GM12878 (cell line): ENCODE measurements around the gene KMT2E. TPM values are rescaled to one million over a fixed set of nuclear protein-coding genes. Genes with fewer than 3 reads are reported as not detected.

Source experiments
- ATAC-seq: fragments of 200-7000 bp; cut with Tn5 transposase; 3 replicates; pipeline ENCODE4 v1.9.1; 2020; ENCODE audit warnings: mild to moderate bottlenecking, moderate library complexity
- BruUV-seq: library from RNA; stranded (reverse); fragments of 400-500 nt; replicated peaks from 2 replicates; lab custom pipeline; 2021; lab: Mats Ljungman, UMichigan
- CTCF ChIA-PET: fragments of 300-600 bp; sonication (Branson Sonifier 250); formaldehyde crosslinking; extraction: SDS; loops from one replicate; lab custom pipeline; 2021; ENCODE audit warnings: inconsistent platforms; lab: Yijun Ruan, JAX
- POLR2A ChIA-PET: fragments of 350-600 bp; formaldehyde crosslinking; extraction: SDS; loops from one replicate; lab custom pipeline; 2021; ENCODE audit warnings: inconsistent platforms; lab: Charles Lee
- RAD21 ChIA-PET: fragments of 300-600 bp; sonication (Branson Sonifier 250); formaldehyde crosslinking; loops from one replicate; lab custom pipeline; 2023; ENCODE audit warnings: antibody characterized with exemption; ENCODE audit not compliant: unreplicated experiment; lab: Charles Lee
- SMC1A ChIA-PET: fragments of 300-600 bp; sonication (Branson Sonifier 250); formaldehyde crosslinking; loops from one replicate; lab custom pipeline; 2023; ENCODE audit not compliant: unreplicated experiment, uncharacterized antibody; lab: Charles Lee
- DNase-seq: peaks from one replicate; pipeline ENCODE4 v3.0.0-alpha.2; 2011; ENCODE audit warnings: low read depth, low spot score
- FAIRE-seq: peaks from 3 replicates; lab custom pipeline; 2011; peaks lifted over from hg19 to GRCh38; lab: Jason Lieb, UNC
- H2AFZ ChIP-seq: 2 replicates; pipeline ENCODE4 v1.6.0; 2011; ENCODE audit warnings: low read depth, low read length, control low read depth; ENCODE audit not compliant: control insufficient read depth
- H3K27ac ChIP-seq: 2 replicates; pipeline ENCODE4 v1.5.1; 2011; ENCODE audit warnings: control low read depth; ENCODE audit not compliant: control insufficient read depth, insufficient read depth
- H3K27me3 ChIP-seq, 2 experiments: replicated peaks in 1 of 2; 2 replicates each; pipeline versions ENCODE4 v1.6.0 to v1.6.1; 2011; ENCODE audit warnings: low read length in 1 of 2; ENCODE audit not compliant: control insufficient read depth in 2 of 2, insufficient read depth in 2 of 2
- H3K36me3 ChIP-seq, 2 experiments: 2 replicates each; pipeline ENCODE4 v1.5.1; 2011; ENCODE audit warnings: low read length in 1 of 2; ENCODE audit not compliant: control insufficient read depth in 2 of 2, insufficient read depth in 2 of 2
- H3K4me1 ChIP-seq: 2 replicates; pipeline ENCODE4 v1.6.1; 2011; ENCODE audit warnings: mild to moderate bottlenecking, low read length, moderate library complexity, mixed read lengths; ENCODE audit not compliant: control insufficient read depth, insufficient read depth
- H3K4me2 ChIP-seq: 2 replicates; pipeline ENCODE4 v1.6.0; 2011; ENCODE audit warnings: control low read depth; ENCODE audit not compliant: control insufficient read depth, insufficient read depth
- H3K4me3 ChIP-seq: fragments of 200-600 bp; sonication (generic); 2 replicates; pipeline ENCODE4 v1.5.1; 2016
- H3K79me2 ChIP-seq: 2 replicates; pipeline ENCODE4 v1.6.0; 2011; ENCODE audit warnings: low read length; ENCODE audit not compliant: control insufficient read depth, insufficient read depth
- H3K9ac ChIP-seq: 2 replicates; pipeline ENCODE4 v1.8.0; 2011; ENCODE audit warnings: low read length, control low read depth, mixed read lengths; ENCODE audit not compliant: control insufficient read depth, insufficient read depth
- H3K9me3 ChIP-seq: replicated peaks from 3 replicates; pipeline ENCODE4 v1.5.1; 2011; ENCODE audit warnings: mild to moderate bottlenecking, low read length; ENCODE audit not compliant: control insufficient read depth, insufficient read depth
- H4K20me1 ChIP-seq: 2 replicates; pipeline ENCODE4 v1.6.0; 2011; ENCODE audit not compliant: control insufficient read depth, insufficient read depth
- BMI1 ChIP-seq: fragments of 450-650 bp; IDR thresholded peaks from 2 replicates; pipeline ENCODE4 v1.6.1; 2016; ENCODE audit warnings: mild to moderate bottlenecking, moderate library complexity, borderline replicate concordance
- CBX5 ChIP-seq: sonication (generic); IDR thresholded peaks from 2 replicates; pipeline ENCODE4 v1.6.1; 2016; ENCODE audit warnings: low read depth, moderate library complexity, mild to moderate bottlenecking, inconsistent platforms
- EZH2 ChIP-seq: IDR thresholded peaks from 2 replicates; pipeline ENCODE4 v1.6.1; 2012; ENCODE audit warnings: low read depth, mild to moderate bottlenecking, control low read depth, inconsistent platforms, low read length, borderline replicate concordance; ENCODE audit not compliant: control insufficient read depth
- PAX5 ChIP-seq: IDR thresholded peaks from 2 replicates; pipeline ENCODE4 v1.6.1; 2011; ENCODE audit warnings: low read depth, low read length, borderline replicate concordance
- RUNX3 ChIP-seq: IDR thresholded peaks from 2 replicates; pipeline ENCODE4 v1.6.1; 2012; ENCODE audit warnings: low read length, inconsistent platforms
- SIN3A ChIP-seq: IDR thresholded peaks from 2 replicates; pipeline ENCODE4 v1.6.1; 2012; ENCODE audit warnings: low read depth, low read length, improper control_type of control experiment
- SMAD1 ChIP-seq: fragments of 450-650 bp; IDR thresholded peaks from 2 replicates; pipeline ENCODE4 v1.6.1; 2018; ENCODE audit warnings: mild to moderate bottlenecking, low read depth; ENCODE audit not compliant: partially characterized antibody
- SRF ChIP-seq, 2 experiments: IDR thresholded peaks; 2 replicates each; pipeline ENCODE4 v1.6.1; 2011; ENCODE audit warnings: low read depth in 2 of 2, low read length in 2 of 2, mild to moderate bottlenecking in 1 of 2, moderate library complexity in 1 of 2
- ZNF384 ChIP-seq: IDR thresholded peaks from 2 replicates; pipeline ENCODE4 v1.6.1; 2012; ENCODE audit warnings: low read depth, mild to moderate bottlenecking, low read length, improper control_type of control experiment, borderline replicate concordance
- WGBS: methylation state at CpG from one replicate; pipeline ENCODE4 v1.1.6; 2016; ENCODE audit warnings: low lambda C conversion rate; ENCODE audit not compliant: insufficient replicate concordance, insufficient coverage; ENCODE audit errors: missing lambda C conversion rate; 5-methylcytosine and 5-hydroxymethylcytosine counted together
- in situ Hi-C: fragments of 300-500 bp; cut with MboI; formaldehyde crosslinking; loops from 9 replicates; pipeline ENCODE4 v1.14.3; 2018; ENCODE audit warnings: mixed read lengths
- intact Hi-C: fragments of 100-400 bp; cut with micrococcal nuclease; formaldehyde crosslinking; loops from one replicate; pipeline ENCODE4 v1.14.2; 2022; ENCODE audit not compliant: unreplicated experiment
- polyA plus RNA-seq, 11 experiments: library from polyadenylated mRNA; depleted of rRNA in 4 of 11; unstranded in 6 of 11; stranded (reverse) in 5 of 11; fragments of >200 nt; fragmentation: Nextera tagmentation in 4 of 11; fragmentation: Illumina TruSeq in 1 of 11; extraction: Ambion mirVana in 4 of 11; extraction: Trizol in 1 of 11; gene quantifications; 1 replicate in 1 of 11; 2 replicates in 10 of 11; pipeline versions ENCODE4 v1.2.1 to v1.2.3, GENCODE V29; 2011 to 2016; ENCODE audit warnings: inconsistent platforms in 2 of 11, missing spikeins in 2 of 11, low read depth in 1 of 11
- total RNA-seq, 4 experiments: library from RNA; depleted of rRNA in 3 of 4; stranded (reverse); fragments of >200 nt in 3 of 4; fragmentation: Illumina TruSeq in 1 of 4; extraction: Trizol in 1 of 4; gene quantifications; 2 replicates each; pipeline versions ENCODE4 v1.2.1 to v1.2.3, GENCODE V29; 2013 to 2021
- TF ChIP-seq, protein P1 (sequence below), 3 experiments: IDR thresholded peaks in 2 of 3; conservative IDR thresholded peaks in 1 of 3; 2 replicates each; pipeline ENCODE4 v1.5.1; 2011; ENCODE audit warnings: low read depth in 3 of 3, low read length in 3 of 3, mild to moderate bottlenecking in 3 of 3, control low read depth in 2 of 3, moderate library complexity in 2 of 3, inconsistent platforms in 1 of 3, mixed read lengths in 1 of 3; ENCODE audit not compliant: control insufficient read depth in 2 of 3, insufficient read depth in 1 of 3; ENCODE audit errors: extremely low read depth in 1 of 3
- TF ChIP-seq, protein P2 (sequence below): fragments of 450-650 bp; IDR thresholded peaks from 2 replicates; pipeline ENCODE4 v1.6.1; 2018; ENCODE audit warnings: borderline replicate concordance, mild to moderate bottlenecking; ENCODE audit not compliant: partially characterized antibody
- TF ChIP-seq, protein P3 (sequence below): IDR thresholded peaks from 2 replicates; pipeline ENCODE4 v1.6.1; 2011; ENCODE audit warnings: low read depth, mild to moderate bottlenecking, low read length, moderate library complexity, borderline replicate concordance; ENCODE audit errors: extremely low read depth

Gene KMT2E
- total and polyA plus RNA-seq, 10 of the 15 experiments (the other 5 are each of a cell fraction or from before 2014, with no cell fraction given): 13.2 to 68.1 (median 34.1) TPM

DNA sequence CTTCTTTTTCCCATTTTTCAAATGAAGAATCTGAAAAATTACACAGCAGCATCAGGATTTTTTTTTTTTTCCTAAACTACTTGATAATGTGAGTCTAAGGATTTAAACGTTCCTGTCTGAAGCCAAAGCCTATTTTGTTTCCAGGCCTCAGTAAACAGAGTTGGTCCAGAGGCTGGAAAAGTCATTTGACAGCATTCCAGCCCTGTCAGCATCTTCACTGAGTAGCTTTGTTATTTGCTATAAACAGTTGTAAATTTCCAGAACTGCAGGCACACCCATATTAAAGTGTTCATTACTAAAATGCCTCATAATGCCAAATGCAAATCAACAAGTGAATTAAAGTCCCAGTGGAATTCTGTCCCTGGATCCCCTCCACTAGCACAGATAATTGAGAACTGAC lies 35.5 kb upstream of the KMT2E start (continued):
- TF ChIP-seq, protein P1, sequence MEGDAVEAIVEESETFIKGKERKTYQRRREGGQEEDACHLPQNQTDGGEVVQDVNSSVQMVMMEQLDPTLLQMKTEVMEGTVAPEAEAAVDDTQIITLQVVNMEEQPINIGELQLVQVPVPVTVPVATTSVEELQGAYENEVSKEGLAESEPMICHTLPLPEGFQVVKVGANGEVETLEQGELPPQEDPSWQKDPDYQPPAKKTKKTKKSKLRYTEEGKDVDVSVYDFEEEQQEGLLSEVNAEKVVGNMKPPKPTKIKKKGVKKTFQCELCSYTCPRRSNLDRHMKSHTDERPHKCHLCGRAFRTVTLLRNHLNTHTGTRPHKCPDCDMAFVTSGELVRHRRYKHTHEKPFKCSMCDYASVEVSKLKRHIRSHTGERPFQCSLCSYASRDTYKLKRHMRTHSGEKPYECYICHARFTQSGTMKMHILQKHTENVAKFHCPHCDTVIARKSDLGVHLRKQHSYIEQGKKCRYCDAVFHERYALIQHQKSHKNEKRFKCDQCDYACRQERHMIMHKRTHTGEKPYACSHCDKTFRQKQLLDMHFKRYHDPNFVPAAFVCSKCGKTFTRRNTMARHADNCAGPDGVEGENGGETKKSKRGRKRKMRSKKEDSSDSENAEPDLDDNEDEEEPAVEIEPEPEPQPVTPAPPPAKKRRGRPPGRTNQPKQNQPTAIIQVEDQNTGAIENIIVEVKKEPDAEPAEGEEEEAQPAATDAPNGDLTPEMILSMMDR (IDR thresholded peaks at IDR 0.05 in 2 of 3, conservative IDR thresholded peaks at IDR 0.05 in 1 of 3; ENCODE audit: control insufficient read depth in 2 of 3, extremely low read depth in 1 of 3, insufficient read depth in 1 of 3, low read depth in 3 of 3, low read length in 3 of 3): no peak
- TF ChIP-seq BMI1 (no peak), SIN3A (no peak), SMAD1 (no peak), PAX5 (no peak), RUNX3 (no peak)

DNA sequence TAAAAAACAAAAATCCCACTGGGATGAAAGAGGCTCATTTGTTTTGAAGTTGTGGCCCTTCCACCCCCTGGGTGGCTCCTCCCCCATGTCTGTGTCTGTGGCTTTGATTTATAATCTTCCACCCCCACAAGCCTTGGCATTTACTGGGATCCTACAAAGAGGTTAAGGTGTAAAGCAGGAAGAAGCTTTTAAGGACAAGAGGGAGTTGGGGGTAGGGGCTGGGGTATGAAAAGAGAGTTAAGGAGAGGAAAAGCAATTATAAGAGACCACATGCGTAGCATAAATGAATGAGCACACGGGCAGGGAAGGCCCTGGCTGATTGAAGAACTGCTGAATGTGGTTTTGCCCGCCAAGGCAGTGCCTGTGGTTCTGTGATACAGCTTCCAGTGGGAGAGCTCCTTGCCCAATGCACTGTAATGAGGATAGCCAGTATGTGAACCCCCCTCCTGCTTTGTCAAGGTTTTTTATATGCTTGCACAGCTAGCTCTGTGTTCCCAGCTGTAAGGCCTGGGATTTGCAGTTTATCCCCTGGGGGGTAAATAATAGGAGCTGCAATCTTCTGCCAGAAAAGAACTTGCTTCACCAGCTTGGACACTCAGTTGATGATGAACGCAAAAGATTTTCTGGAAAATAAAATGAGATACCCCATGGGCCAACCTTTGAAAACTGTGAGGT lies 34.7 kb upstream of the KMT2E start:
- Histone ChIP-seq H3K27ac (no peak overlapping the region), H4K20me1 (no peaks in the 10 kb centered on the region), H3K79me2 (peaks cover 34% of the 10 kb centered on the region), H3K36me3 (0 out of 4 replicates have a peak, but pooled peaks cover 0 to 2% of the 10 kb centered on the region in 2 experiments), H3K4me2 (no peak overlapping the region), H3K9me3 (no peaks in the 10 kb centered on the region), H2AFZ (no peak overlapping the region), H3K27me3 (no peaks in the 10 kb centered on the region), H3K4me3 (no peak overlapping the region), H3K4me1 (peaks cover 14% of the 10 kb centered on the region; the same call in 1 of the 2 replicates), H3K9ac (no peak overlapping the region)
- intact Hi-C loops (no loop called here), in situ Hi-C loops (no loop called here)
- FAIRE-seq (no peak), DNase-seq (no peak), ATAC-seq (no peak)
- ChIA-PET RAD21 (interaction anchor here (0.6 to 7.7 kb wide), 7 partner anchors 19 to 134 kb away, joined by 3 to 147 read pairs (median 3); no protein-coding TSS in a partner anchor), SMC1A (interaction anchor here (0.8 to 15.6 kb wide), 22 partner anchors 9 to 451 kb away, joined by 3 to 270 read pairs (median 4); partner anchors contain the start of gene KMT2E), POLR2A (interaction anchor here (0.9 to 8.3 kb wide), 3 partner anchors 28 to 48 kb away, joined by 3 to 78 read pairs (median 4); partner anchors contain the start of gene KMT2E), CTCF (interaction anchor here (0.5 to 8.8 kb wide), 16 partner anchors 9 to 509 kb away, joined by 3 to 200 read pairs (median 4); no protein-coding TSS in a partner anchor)
- BruUV-seq: no TSS peak
- WGBS: 90% methylated on average over 4 of the region's 4 CpGs
- TF ChIP-seq, protein P1 (IDR thresholded peaks at IDR 0.05 in 2 of 3, conservative IDR thresholded peaks at IDR 0.05 in 1 of 3; ENCODE audit: control insufficient read depth in 2 of 3, extremely low read depth in 1 of 3, insufficient read depth in 1 of 3, low read depth in 3 of 3, low read length in 3 of 3): no peak
- TF ChIP-seq, protein P2, sequence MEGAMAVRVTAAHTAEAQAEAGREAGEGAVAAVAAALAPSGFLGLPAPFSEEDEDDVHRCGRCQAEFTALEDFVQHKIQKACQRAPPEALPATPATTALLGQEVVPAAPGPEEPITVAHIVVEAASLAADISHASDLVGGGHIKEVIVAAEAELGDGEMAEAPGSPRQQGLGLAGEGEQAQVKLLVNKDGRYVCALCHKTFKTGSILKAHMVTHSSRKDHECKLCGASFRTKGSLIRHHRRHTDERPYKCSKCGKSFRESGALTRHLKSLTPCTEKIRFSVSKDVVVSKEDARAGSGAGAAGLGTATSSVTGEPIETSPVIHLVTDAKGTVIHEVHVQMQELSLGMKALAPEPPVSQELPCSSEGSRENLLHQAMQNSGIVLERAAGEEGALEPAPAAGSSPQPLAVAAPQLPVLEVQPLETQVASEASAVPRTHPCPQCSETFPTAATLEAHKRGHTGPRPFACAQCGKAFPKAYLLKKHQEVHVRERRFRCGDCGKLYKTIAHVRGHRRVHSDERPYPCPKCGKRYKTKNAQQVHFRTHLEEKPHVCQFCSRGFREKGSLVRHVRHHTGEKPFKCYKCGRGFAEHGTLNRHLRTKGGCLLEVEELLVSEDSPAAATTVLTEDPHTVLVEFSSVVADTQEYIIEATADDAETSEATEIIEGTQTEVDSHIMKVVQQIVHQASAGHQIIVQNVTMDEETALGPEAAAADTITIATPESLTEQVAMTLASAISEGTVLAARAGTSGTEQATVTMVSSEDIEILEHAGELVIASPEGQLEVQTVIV: no peak
- TF ChIP-seq EZH2 (no peak), ZNF384 (no peak), SRF (IDR thresholded peaks at IDR 0.05; ENCODE audit: low read depth in 2 of 2, low read length in 2 of 2) (no peak), CBX5 (no peak)
- TF ChIP-seq, protein P3, sequence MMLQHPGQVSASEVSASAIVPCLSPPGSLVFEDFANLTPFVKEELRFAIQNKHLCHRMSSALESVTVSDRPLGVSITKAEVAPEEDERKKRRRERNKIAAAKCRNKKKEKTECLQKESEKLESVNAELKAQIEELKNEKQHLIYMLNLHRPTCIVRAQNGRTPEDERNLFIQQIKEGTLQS: no peak
